ENCODE results near the gene ZBTB16.

Gene ZBTB16

GRCh38 chr11:114290503-114291235 is 231.2 kb downstream of the ZBTB16 start:
- no peak for DNase-seq

- DNase-seq = no peak
Observed at GRCh38 chr11:114291381-114291780, 231.9 kb downstream of the ZBTB16 start.

- DNase-seq = no peak
Observed at GRCh38 chr11:114291842-114292680, 232.6 kb downstream of the ZBTB16 start.

GRCh38 chr11:114293201-114293711 is 233.7 kb downstream of the ZBTB16 start:
- no peak for DNase-seq

- no peak for DNase-seq
Observed at GRCh38 chr11:114295676-114296604, 236.4 kb downstream of the ZBTB16 start, which contains the start of gene NNMT. Gene NNMT, plus strand, starts transcription at chr11:114296399. Its CDS starts 158 bp downstream, at chr11:114296557.

- DNase-seq = no peak
Observed at GRCh38 chr11:114296605-114297372, 237.3 kb downstream of the ZBTB16 start.

DNA sequence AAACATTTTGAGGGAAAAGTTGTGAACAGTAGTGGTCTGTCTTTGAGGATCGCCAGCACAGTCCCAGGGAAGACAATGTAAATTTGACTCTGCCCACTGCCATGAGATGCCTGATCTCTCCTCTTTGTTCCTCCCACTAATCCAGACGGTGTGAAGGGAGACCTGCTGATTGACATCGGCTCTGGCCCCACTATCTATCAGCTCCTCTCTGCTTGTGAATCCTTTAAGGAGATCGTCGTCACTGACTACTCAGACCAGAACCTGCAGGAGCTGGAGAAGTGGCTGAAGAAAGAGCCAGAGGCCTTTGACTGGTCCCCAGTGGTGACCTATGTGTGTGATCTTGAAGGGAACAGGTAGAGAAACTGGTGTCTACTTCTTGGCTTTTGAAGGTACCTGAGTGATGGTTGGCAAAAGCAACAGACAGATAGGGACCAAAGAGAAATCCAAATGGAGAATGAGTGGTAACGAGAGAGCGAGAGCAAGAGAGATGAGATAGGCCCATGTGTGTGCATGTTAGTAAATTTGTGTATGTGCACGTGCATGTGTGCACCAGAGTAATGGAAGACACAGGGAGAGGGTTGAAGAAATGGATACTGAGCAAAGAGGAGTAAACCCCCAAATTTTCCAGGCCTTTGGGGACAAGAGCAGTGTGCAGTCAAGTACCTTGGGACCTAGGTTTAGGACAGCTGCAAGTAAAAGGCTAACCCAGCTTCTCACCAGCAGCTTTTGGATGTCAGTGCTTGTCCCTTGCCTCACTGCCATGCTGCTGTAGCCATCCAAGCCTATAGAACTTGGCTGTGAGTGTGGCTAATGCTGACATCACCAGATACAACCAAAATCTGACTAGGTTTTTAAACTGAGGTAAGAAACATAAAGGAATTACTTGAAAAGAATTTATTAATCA is 238.5 kb downstream of the ZBTB16 start:
- DNase-seq = no peak

DNA sequence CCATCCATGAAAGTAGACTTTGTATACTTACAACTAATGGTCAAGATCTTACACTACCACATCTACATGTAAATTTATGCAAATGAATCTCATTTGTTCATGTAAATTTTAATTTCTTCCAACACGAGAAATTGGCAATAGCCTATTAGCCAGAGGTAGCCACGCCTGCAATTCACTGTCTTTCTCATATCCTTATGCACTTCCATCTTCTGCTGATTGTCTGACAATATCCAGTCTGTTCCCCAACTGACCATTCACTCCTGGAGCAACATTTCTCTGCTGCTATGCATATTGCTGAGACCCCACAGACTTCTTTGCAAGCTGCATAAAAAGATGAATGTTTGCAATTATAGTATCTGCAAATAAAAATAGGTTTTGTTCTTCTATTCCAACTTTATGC is 239.2 kb downstream of the ZBTB16 start:
- no peak for DNase-seq
